SK-N-MC (cell line): ENCODE results near the gene FOXO6.

Experiments used
- EZH2 ChIP-seq: fragments of 200-600 bp; sonication (generic); IDR thresholded peaks from one replicate; pipeline ENCODE4 v1.6.1; 2017; ENCODE audit warnings: antibody characterized with exemption
- POLR2AphosphoS5 ChIP-seq: IDR thresholded peaks from 2 replicates; pipeline ENCODE4 v1.6.1; 2012; ENCODE audit warnings: mild to moderate bottlenecking, low read depth, low read length, borderline replicate concordance

DNA sequence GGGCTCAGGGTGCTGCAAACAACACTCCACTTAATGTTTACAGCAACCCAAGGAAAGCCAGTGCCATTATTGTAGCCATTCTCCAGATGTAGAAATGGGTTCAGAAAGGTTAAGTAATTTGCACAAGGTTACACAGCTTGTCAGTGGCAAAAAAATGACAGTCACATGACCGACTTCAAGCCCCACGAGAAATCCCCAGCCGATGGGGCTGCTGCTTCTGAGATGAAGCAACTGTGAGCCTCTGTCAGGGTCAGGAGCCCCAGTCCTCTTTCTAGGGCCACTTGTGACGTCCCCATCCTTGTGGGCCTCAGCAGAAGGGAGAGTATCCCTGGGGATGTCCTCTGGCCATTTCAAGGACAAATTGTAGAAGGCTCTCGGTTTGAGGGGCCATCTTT, 68.4 kb downstream of the FOXO6 start:
- TF ChIP-seq POLR2AphosphoS5 (no peak), EZH2 (no peak)
